ENCODE measurements around the gene BICD2.

The BICD2 gene

GRCh38 chr9:92763721-92764380, 782 bp downstream of the BICD2 start:
- no peak for TF ChIP-seq TEAD4 (IDR thresholded peaks at IDR 0.05)
- TF ChIP-seq TCF12 (IDR thresholded peaks at IDR 0.05; ENCODE audit: low read depth): no peak
- no peak for TF ChIP-seq RAD21 (IDR thresholded peaks at IDR 0.05; ENCODE audit: low read depth)

GRCh38 chr9:92762781-92763708, 1.6 kb downstream of the BICD2 start:
- no peak for TF ChIP-seq NFIC (IDR thresholded peaks at IDR 0.05)
- no peak for TF ChIP-seq ZBTB7A (IDR thresholded peaks at IDR 0.05; ENCODE audit: low read depth)
- no peak for TF ChIP-seq CREB1 (IDR thresholded peaks at IDR 0.05; ENCODE audit: low read depth)
- TF ChIP-seq, protein P1, sequence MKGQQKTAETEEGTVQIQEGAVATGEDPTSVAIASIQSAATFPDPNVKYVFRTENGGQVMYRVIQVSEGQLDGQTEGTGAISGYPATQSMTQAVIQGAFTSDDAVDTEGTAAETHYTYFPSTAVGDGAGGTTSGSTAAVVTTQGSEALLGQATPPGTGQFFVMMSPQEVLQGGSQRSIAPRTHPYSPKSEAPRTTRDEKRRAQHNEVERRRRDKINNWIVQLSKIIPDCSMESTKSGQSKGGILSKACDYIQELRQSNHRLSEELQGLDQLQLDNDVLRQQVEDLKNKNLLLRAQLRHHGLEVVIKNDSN (IDR thresholded peaks at IDR 0.05): no peak
- no peak for TF ChIP-seq CEBPB (IDR thresholded peaks at IDR 0.05)
- no peak for TF ChIP-seq TAF1 (IDR thresholded peaks at IDR 0.05; ENCODE audit: low read depth)
- TF ChIP-seq TCF12 (IDR thresholded peaks at IDR 0.05; ENCODE audit: low read depth): no peak
- TF ChIP-seq, protein P2, sequence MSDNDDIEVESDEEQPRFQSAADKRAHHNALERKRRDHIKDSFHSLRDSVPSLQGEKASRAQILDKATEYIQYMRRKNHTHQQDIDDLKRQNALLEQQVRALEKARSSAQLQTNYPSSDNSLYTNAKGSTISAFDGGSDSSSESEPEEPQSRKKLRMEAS (IDR thresholded peaks at IDR 0.05): no peak

DNA sequence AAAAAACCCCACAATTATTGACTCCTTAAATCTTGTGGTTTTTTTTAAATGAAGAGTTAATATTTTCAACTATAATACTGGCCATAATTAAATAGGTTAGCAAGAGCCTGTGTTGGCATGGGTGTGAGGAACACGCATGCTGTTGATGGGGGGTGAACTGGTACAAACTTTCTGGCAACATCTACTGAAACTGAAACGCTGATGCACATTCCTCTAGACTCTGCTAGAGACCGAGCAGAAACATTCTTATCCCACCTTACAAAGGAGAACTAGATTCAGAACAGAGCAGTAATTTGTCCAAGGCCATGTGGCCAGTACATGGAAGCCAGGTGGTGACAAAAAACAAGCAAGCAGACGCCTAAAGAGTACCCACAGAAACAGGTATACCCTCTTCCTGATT, 2.4 kb downstream of the BICD2 start:
- TF ChIP-seq TAF1 (IDR thresholded peaks at IDR 0.05; ENCODE audit: low read depth) (no peak), EGR1 (IDR thresholded peaks at IDR 0.05) (no peak)

DNA sequence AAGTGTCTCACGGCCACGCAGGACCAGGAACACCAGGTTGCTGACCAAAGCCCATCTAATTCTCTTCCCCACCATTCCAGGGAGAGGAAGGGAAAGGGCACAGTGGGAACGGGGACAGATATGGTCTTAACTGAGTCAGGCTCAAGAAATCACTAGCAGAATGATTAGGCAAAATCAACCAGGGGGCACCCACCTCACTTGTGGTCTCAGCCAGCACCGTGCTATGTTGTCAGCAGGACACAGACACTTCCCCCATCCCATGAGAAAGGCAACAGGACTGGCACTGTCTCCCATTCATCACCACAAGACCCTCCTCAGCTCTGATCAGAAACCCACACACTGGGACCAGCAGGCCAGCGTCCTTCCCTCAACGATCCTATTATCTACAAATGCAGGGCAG, 2.9 kb downstream of the BICD2 start:
- TF ChIP-seq TCF12 (IDR thresholded peaks at IDR 0.05; ENCODE audit: low read depth): no peak
- no peak for TF ChIP-seq CREB1 (IDR thresholded peaks at IDR 0.05; ENCODE audit: low read depth)

DNA sequence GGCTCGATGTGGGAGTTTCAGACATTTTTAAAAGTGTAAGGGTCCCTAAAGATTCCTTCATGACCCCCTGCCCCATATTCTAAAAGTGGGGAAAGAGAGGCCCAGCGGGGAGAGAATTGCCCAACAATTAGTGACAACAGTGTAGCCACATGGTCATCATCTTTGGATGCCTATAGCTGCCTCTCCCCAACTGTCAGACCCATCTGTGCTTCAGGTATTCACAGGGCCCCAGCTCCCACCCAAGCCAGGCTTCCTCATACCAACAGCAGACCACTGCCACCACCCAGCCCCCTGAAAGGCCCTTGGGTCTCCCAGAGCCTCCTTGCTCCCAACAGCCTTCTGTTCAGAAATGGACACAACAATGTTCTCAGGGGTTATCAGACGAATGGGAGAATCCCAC, 4.1 kb downstream of the BICD2 start:
- TF ChIP-seq TAF1 (IDR thresholded peaks at IDR 0.05; ENCODE audit: low read depth): no peak
- TF ChIP-seq TCF12 (IDR thresholded peaks at IDR 0.05; ENCODE audit: low read depth): no peak
- TF ChIP-seq TEAD4 (IDR thresholded peaks at IDR 0.05): no peak
- TF ChIP-seq CREB1 (IDR thresholded peaks at IDR 0.05; ENCODE audit: low read depth): no peak
- TF ChIP-seq REST (IDR thresholded peaks at IDR 0.05; ENCODE audit: low read depth): no peak
- no peak for TF ChIP-seq NFIC (IDR thresholded peaks at IDR 0.05)
- no peak for TF ChIP-seq ZBTB7A (IDR thresholded peaks at IDR 0.05; ENCODE audit: low read depth)
- TF ChIP-seq EP300 (IDR thresholded peaks at IDR 0.05; ENCODE audit: borderline replicate concordance): no peak
- TF ChIP-seq, protein P1 (IDR thresholded peaks at IDR 0.05): no peak
- no peak for TF ChIP-seq CEBPB (IDR thresholded peaks at IDR 0.05)
- TF ChIP-seq, protein P2 (IDR thresholded peaks at IDR 0.05): no peak
- TF ChIP-seq RAD21 (IDR thresholded peaks at IDR 0.05; ENCODE audit: low read depth): no peak
- no peak for TF ChIP-seq YY1 (IDR thresholded peaks at IDR 0.05; ENCODE audit: low read depth)
- no peak for TF ChIP-seq FOXM1 (IDR thresholded peaks at IDR 0.05; ENCODE audit: borderline replicate concordance, low read depth)
- no peak for TF ChIP-seq EGR1 (IDR thresholded peaks at IDR 0.05)

GRCh38 chr9:92760070-92760469, 4.6 kb downstream of the BICD2 start:
- TF ChIP-seq CEBPB (IDR thresholded peaks at IDR 0.05): no peak
- no peak for TF ChIP-seq TEAD4 (IDR thresholded peaks at IDR 0.05)
- no peak for TF ChIP-seq EGR1 (IDR thresholded peaks at IDR 0.05)
- TF ChIP-seq, protein P1 (IDR thresholded peaks at IDR 0.05): no peak
- TF ChIP-seq NFIC (IDR thresholded peaks at IDR 0.05): no peak
- no peak for TF ChIP-seq TAF1 (IDR thresholded peaks at IDR 0.05; ENCODE audit: low read depth)
- TF ChIP-seq, protein P2 (IDR thresholded peaks at IDR 0.05): no peak
- no peak for TF ChIP-seq TCF12 (IDR thresholded peaks at IDR 0.05; ENCODE audit: low read depth)

DNA sequence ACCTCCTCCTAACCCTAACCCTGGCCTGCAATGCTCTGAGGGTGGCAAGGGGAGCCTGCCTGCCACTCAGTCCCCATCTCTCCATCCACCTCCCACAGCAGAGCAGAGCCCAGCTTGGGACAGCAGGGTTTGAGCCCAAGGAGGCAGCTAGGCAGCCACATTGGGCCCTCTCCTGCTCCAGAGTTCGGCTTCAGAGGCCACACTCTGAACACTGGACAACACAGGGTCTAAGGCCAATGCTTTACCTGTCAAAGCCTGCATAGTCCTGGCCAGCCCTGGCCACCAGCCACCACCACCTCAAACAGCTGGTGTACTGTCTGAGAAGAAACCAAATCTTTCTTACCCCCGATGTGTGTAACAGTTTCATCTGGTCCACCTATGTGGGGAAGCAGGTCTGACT, 5.2 kb downstream of the BICD2 start:
- TF ChIP-seq TAF1 (IDR thresholded peaks at IDR 0.05; ENCODE audit: low read depth) (no peak), NFIC (IDR thresholded peaks at IDR 0.05) (no peak), CREB1 (IDR thresholded peaks at IDR 0.05; ENCODE audit: low read depth) (no peak), YY1 (IDR thresholded peaks at IDR 0.05; ENCODE audit: low read depth) (no peak), RAD21 (IDR thresholded peaks at IDR 0.05; ENCODE audit: low read depth) (no peak), TEAD4 (IDR thresholded peaks at IDR 0.05) (no peak), REST (IDR thresholded peaks at IDR 0.05; ENCODE audit: low read depth) (no peak), EP300 (IDR thresholded peaks at IDR 0.05; ENCODE audit: borderline replicate concordance) (no peak), FOXM1 (IDR thresholded peaks at IDR 0.05; ENCODE audit: borderline replicate concordance, low read depth) (no peak), TCF12 (IDR thresholded peaks at IDR 0.05; ENCODE audit: low read depth) (no peak), CEBPB (IDR thresholded peaks at IDR 0.05) (no peak), ZBTB7A (IDR thresholded peaks at IDR 0.05; ENCODE audit: low read depth) (no peak), EGR1 (IDR thresholded peaks at IDR 0.05) (no peak)
- TF ChIP-seq, protein P2 (IDR thresholded peaks at IDR 0.05): no peak
- TF ChIP-seq, protein P1 (IDR thresholded peaks at IDR 0.05): no peak
